NB4 (cell line): ENCODE data around the gene GAL3ST2.
A peak's percentile ranks its signal among the peaks of the same experiment; 100 is the strongest.

ENCODE experiments used
- DNase-seq: peaks from one replicate; pipeline ENCODE4 v3.0.0; 2010; ENCODE audit warnings: low read depth
- H3K4me3 ChIP-seq: one replicate; pipeline ENCODE4 v1.5.1; 2011; ENCODE audit warnings: mild to moderate bottlenecking, low read depth, low read length, moderate library complexity
- CTCF ChIP-seq: IDR thresholded peaks from one replicate; pipeline ENCODE4 v1.5.1; 2012; ENCODE audit warnings: low read depth, low read length
- MAX ChIP-seq: IDR thresholded peaks from 2 replicates; pipeline ENCODE4 v1.6.1; 2011; ENCODE audit warnings: low read depth, low read length
- MYC ChIP-seq: IDR thresholded peaks from 2 replicates; pipeline ENCODE4 v1.6.1; 2011; ENCODE audit warnings: low read depth, low read length
- POLR2A ChIP-seq: IDR thresholded peaks from 2 replicates; pipeline ENCODE4 v1.6.1; 2011; ENCODE audit warnings: mild to moderate bottlenecking; ENCODE audit not compliant: insufficient read length; ENCODE audit errors: extremely low read depth

GAL3ST2 gene

GRCh38 chr2:241733391-241734207, 43.0 kb upstream of the GAL3ST2 start:
- no peak overlapping the region for H3K4me3 ChIP-seq
- DNase-seq, result peak; percentile 24
- TF ChIP-seq MYC (no peak), CTCF (no peak), POLR2A (no peak), MAX (no peak)

GRCh38 chr2:241734208-241734466, 42.5 kb upstream of the GAL3ST2 start:
- TF ChIP-seq CTCF (peak; percentile 8), POLR2A (no peak)
- no peak for DNase-seq
- no peak overlapping the region for H3K4me3 ChIP-seq

- DNase-seq, result peak; percentile 87
- peak; percentile 47 for TF ChIP-seq MAX
- TF ChIP-seq POLR2A, result peak; percentile 92
- peak; percentile 15; the same call in 1 of the 2 replicates for TF ChIP-seq MYC
- TF ChIP-seq CTCF, result no peak
- H3K4me3 ChIP-seq, result peak within 1 kb of the TSS; percentile 71
Observed at GRCh38 chr2:241734467-241735208, 42.0 kb upstream of the GAL3ST2 start, which contains the start of gene D2HGDH. TSS of gene D2HGDH (plus strand) at chr2:241734630. CDS start at chr2:241735225, 595 bp downstream.

- TF ChIP-seq POLR2A (no peak), MYC (no peak), CTCF (no peak), MAX (no peak)
- DNase-seq, result no peak
- no peak overlapping the region for H3K4me3 ChIP-seq
Observed at GRCh38 chr2:241736111-241736510, 40.5 kb upstream of the GAL3ST2 start.

- no peak overlapping the region for H3K4me3 ChIP-seq
- TF ChIP-seq CTCF, result no peak
- TF ChIP-seq MAX, result no peak
- TF ChIP-seq MYC, result no peak
- no peak for TF ChIP-seq POLR2A
- DNase-seq, result no peak
Observed at GRCh38 chr2:241738040-241738686, 38.5 kb upstream of the GAL3ST2 start.
